Measurements from ENCODE around the gene PNPLA7.

DNA sequence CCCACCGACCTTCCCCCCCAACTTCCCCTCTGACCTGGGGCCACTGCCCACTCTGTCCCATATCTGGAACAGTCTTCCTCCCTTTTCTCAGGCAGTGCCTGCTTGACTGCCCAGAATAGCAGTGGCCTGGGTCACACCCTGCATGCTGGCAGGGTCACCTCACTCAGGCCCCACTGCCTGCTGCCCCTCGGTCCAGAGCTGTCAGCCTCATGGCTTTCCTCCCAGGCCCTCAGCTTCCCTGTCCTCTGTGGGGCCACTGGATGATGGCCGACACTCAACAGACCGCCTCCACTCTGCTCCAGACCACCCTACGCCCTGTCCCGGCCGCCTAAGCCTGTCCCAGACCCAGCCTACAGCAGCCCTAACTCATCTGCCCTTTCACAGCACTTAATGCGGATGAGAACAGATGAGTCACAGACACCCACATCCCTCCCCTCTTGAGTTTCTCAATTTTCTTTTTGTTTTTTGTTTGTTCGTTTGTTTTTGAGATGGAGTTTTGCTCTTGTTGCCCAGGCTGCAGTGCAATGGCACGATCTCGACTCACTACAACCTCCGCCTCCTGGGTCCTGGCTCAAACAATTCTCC lies 5.9 kb downstream of the PNPLA7 start:
- TF ChIP-seq, protein P1, sequence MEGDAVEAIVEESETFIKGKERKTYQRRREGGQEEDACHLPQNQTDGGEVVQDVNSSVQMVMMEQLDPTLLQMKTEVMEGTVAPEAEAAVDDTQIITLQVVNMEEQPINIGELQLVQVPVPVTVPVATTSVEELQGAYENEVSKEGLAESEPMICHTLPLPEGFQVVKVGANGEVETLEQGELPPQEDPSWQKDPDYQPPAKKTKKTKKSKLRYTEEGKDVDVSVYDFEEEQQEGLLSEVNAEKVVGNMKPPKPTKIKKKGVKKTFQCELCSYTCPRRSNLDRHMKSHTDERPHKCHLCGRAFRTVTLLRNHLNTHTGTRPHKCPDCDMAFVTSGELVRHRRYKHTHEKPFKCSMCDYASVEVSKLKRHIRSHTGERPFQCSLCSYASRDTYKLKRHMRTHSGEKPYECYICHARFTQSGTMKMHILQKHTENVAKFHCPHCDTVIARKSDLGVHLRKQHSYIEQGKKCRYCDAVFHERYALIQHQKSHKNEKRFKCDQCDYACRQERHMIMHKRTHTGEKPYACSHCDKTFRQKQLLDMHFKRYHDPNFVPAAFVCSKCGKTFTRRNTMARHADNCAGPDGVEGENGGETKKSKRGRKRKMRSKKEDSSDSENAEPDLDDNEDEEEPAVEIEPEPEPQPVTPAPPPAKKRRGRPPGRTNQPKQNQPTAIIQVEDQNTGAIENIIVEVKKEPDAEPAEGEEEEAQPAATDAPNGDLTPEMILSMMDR (IDR thresholded peaks at IDR 0.05 in 8 of 11, conservative IDR thresholded peaks at IDR 0.05 in 3 of 11) = no peak
- TF ChIP-seq POLR2A (IDR thresholded peaks at IDR 0.05) = no peak

Measured in spleen (tissue), 7 donors.